PC-3 (cell line): ENCODE measurements around the gene GABARAPL2. TPM values are rescaled to one million over a fixed set of nuclear protein-coding genes. Genes with fewer than 3 reads are reported as not detected.

ENCODE experiments used
- ATAC-seq: fragments of 200-7000 bp; cut with Tn5 transposase; 2 replicates; pipeline ENCODE4 v1.9.1; 2020; ENCODE audit warnings: mild to moderate bottlenecking, moderate library complexity
- BruUV-seq: library from RNA; stranded (reverse); fragments of 400-500 nt; replicated peaks from 2 replicates; lab custom pipeline; 2021; lab: Mats Ljungman, UMichigan
- CTCF ChIA-PET: fragments of 300-600 bp; sonication (Branson Sonifier 250); formaldehyde crosslinking; loops from one replicate; lab custom pipeline; 2022; ENCODE audit warnings: antibody characterized with exemption; lab: Charles Lee
- POLR2A ChIA-PET: fragments of 300-600 bp; sonication (Branson Sonifier 250); formaldehyde crosslinking; loops from one replicate; lab custom pipeline; 2022; ENCODE audit warnings: antibody characterized with exemption; ENCODE audit not compliant: unreplicated experiment; lab: Charles Lee
- DNase-seq: peaks from one replicate; pipeline ENCODE4 v3.0.0-alpha.2; 2015
- H2AFZ ChIP-seq: fragments of 300-600 bp; sonication (generic); 2 replicates; pipeline ENCODE4 v1.6.0; 2016; ENCODE audit warnings: antibody characterized with exemption, low read length
- H3F3A ChIP-seq: fragments of 300-600 bp; sonication (generic); one replicate; pipeline ENCODE4 v1.6.0; 2017; ENCODE audit warnings: antibody characterized with exemption, low read length, control low read depth, mild to moderate bottlenecking; ENCODE audit not compliant: unreplicated experiment
- H3K27ac ChIP-seq: fragments of 300-600 bp; sonication (generic); 2 replicates; pipeline ENCODE4 v1.5.1; 2016; ENCODE audit warnings: mild to moderate bottlenecking, low read length
- H3K27me3 ChIP-seq: fragments of 300-600 bp; sonication (generic); 2 replicates; pipeline ENCODE4 v1.6.1; 2016; ENCODE audit warnings: low read length, mixed read lengths
- H3K36me3 ChIP-seq: fragments of 300-600 bp; sonication (generic); 2 replicates; pipeline ENCODE4 v1.6.1; 2016; ENCODE audit warnings: low read depth, mixed run types, low read length, mixed read lengths
- H3K4me1 ChIP-seq: fragments of 300-600 bp; sonication (generic); 2 replicates; pipeline ENCODE4 v1.5.1; 2016; ENCODE audit warnings: low read length; ENCODE audit not compliant: insufficient read depth
- H3K4me2 ChIP-seq: fragments of 300-600 bp; sonication (generic); 2 replicates; pipeline ENCODE4 v1.6.0; 2016; ENCODE audit warnings: low read length
- H3K4me3 ChIP-seq: fragments of 300-600 bp; sonication (generic); 2 replicates; pipeline ENCODE4 v1.5.1; 2016; ENCODE audit warnings: mild to moderate bottlenecking, low read length, mixed read lengths
- H3K79me2 ChIP-seq: fragments of 300-600 bp; sonication (generic); 2 replicates; pipeline ENCODE4 v1.6.1; 2017; ENCODE audit warnings: low read length, mixed read lengths
- H3K9ac ChIP-seq: fragments of 300-600 bp; sonication (generic); 2 replicates; pipeline ENCODE4 v1.6.0; 2016; ENCODE audit warnings: mild to moderate bottlenecking, low read length
- H3K9me2 ChIP-seq: fragments of 300-600 bp; sonication (generic); replicated peaks from 2 replicates; pipeline ENCODE4 v1.6.1; 2016; ENCODE audit warnings: mixed run types, low read length, mixed read lengths
- H3K9me3 ChIP-seq: fragments of 300-600 bp; sonication (generic); 2 replicates; pipeline ENCODE4 v1.6.1; 2016; ENCODE audit warnings: low read length, mixed read lengths
- H4K20me1 ChIP-seq: fragments of 300-600 bp; sonication (generic); 2 replicates; pipeline ENCODE4 v1.6.1; 2016; ENCODE audit warnings: low read length, mixed read lengths
- EZH2 ChIP-seq: fragments of 300-600 bp; sonication (generic); IDR thresholded peaks from one replicate; pipeline ENCODE4 v1.6.1; 2017; ENCODE audit warnings: antibody characterized with exemption, mild to moderate bottlenecking, low read length; ENCODE audit not compliant: unreplicated experiment
- EZH2phosphoT487 ChIP-seq: fragments of 300-600 bp; sonication (generic); IDR thresholded peaks from 2 replicates; pipeline ENCODE4 v1.6.1; 2018; ENCODE audit warnings: mild to moderate bottlenecking, antibody characterized with exemption, low read length, borderline replicate concordance
- intact Hi-C: fragments of 100-400 bp; cut with micrococcal nuclease; formaldehyde crosslinking; loops from 2 replicates; pipeline ENCODE4 v1.9.0; 2023
- total RNA-seq: library from RNA; depleted of rRNA; stranded (reverse); fragments of >200 nt; gene quantifications from 2 replicates; pipeline ENCODE4 v1.2.3, GENCODE V29; 2014
- TF ChIP-seq, protein P1 (sequence below): fragments of 300-600 bp; sonication (generic); conservative IDR thresholded peaks from 2 replicates; pipeline ENCODE4 v1.5.1; 2017; ENCODE audit warnings: antibody characterized with exemption, low read depth, mild to moderate bottlenecking, low read length

GABARAPL2 gene
- total RNA-seq, 1 experiment from 2014 or later = 24.7 TPM

DNA sequence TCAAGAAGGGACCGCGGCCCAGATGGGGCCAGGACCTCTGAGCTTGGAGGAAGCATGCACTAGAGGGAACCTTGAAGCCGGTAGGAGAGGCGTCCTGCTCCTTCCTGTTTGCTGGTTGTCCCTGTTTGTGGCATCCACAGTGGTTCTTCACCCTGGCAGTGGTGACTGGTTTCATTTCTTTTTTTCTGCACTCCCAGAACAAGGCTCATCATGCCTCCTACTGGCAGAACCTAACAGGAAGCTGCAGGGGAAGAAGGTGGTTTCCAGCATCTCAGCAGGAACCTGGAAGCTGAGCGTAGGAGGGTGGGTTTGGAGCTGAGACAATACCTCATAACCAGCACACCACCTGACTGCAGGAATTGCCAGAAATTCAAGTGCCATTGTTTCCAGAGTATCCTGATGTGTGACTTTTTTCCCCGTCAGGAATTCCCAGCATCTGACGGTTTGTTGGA, 15.9 kb upstream of the GABARAPL2 start:
- POLR2A ChIA-PET = interaction anchor here (0.5 kb wide), 1 partner anchor 33 kb away, joined by 6 read pairs; no protein-coding TSS in a partner anchor
- DNase-seq (peak; percentile 33), ATAC-seq (no peak)
- CTCF ChIA-PET = no interaction called here
- H3K36me3 ChIP-seq = no peaks in the 10 kb centered on the region
- H3K4me2 ChIP-seq = no peak overlapping the region
- H2AFZ ChIP-seq = no peak overlapping the region
- no peak for TF ChIP-seq EZH2
- TF ChIP-seq, protein P1, sequence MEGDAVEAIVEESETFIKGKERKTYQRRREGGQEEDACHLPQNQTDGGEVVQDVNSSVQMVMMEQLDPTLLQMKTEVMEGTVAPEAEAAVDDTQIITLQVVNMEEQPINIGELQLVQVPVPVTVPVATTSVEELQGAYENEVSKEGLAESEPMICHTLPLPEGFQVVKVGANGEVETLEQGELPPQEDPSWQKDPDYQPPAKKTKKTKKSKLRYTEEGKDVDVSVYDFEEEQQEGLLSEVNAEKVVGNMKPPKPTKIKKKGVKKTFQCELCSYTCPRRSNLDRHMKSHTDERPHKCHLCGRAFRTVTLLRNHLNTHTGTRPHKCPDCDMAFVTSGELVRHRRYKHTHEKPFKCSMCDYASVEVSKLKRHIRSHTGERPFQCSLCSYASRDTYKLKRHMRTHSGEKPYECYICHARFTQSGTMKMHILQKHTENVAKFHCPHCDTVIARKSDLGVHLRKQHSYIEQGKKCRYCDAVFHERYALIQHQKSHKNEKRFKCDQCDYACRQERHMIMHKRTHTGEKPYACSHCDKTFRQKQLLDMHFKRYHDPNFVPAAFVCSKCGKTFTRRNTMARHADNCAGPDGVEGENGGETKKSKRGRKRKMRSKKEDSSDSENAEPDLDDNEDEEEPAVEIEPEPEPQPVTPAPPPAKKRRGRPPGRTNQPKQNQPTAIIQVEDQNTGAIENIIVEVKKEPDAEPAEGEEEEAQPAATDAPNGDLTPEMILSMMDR = peak; percentile 47
- H3K9ac ChIP-seq = no peak overlapping the region
- H3K9me2 ChIP-seq = no peaks in the 10 kb centered on the region
- no peaks in the 10 kb centered on the region for H3K27me3 ChIP-seq
- H3K27ac ChIP-seq = no peak overlapping the region
- BruUV-seq = no TSS peak
- no peaks in the 10 kb centered on the region; the same call in 1 of the 2 replicates for H3K79me2 ChIP-seq
- no peaks in the 10 kb centered on the region for H4K20me1 ChIP-seq
- no peaks in the 10 kb centered on the region for H3K4me1 ChIP-seq
- H3K4me3 ChIP-seq = no peak overlapping the region
- intact Hi-C loops = no loop called here
- no peaks in the 10 kb centered on the region for H3F3A ChIP-seq
- H3K9me3 ChIP-seq = no peaks in the 10 kb centered on the region

- no TSS peak for BruUV-seq
- Histone ChIP-seq H3K9me3 (no peaks in the 10 kb centered on the region), H3K27ac (no peak overlapping the region), H3K9me2 (no peaks in the 10 kb centered on the region), H3K4me2 (no peak overlapping the region), H4K20me1 (no peaks in the 10 kb centered on the region), H3K4me3 (no peak overlapping the region), H3K27me3 (no peaks in the 10 kb centered on the region), H3K36me3 (no peaks in the 10 kb centered on the region), H3F3A (no peaks in the 10 kb centered on the region), H3K4me1 (peaks cover 5% of the 10 kb centered on the region; the same call in 1 of the 2 replicates), H3K9ac (no peak overlapping the region), H3K79me2 (no peaks in the 10 kb centered on the region; the same call in 1 of the 2 replicates), H2AFZ (no peak overlapping the region)
- intact Hi-C loops = no loop called here
- CTCF ChIA-PET = no interaction called here
- no peak for DNase-seq
- ATAC-seq = no peak
- POLR2A ChIA-PET = no interaction called here
- TF ChIP-seq EZH2 = no peak
- TF ChIP-seq, protein P1 = no peak
- no peak for TF ChIP-seq EZH2phosphoT487
Observed at GRCh38 chr16:75552951-75553350, 13.2 kb upstream of the GABARAPL2 start.

DNA sequence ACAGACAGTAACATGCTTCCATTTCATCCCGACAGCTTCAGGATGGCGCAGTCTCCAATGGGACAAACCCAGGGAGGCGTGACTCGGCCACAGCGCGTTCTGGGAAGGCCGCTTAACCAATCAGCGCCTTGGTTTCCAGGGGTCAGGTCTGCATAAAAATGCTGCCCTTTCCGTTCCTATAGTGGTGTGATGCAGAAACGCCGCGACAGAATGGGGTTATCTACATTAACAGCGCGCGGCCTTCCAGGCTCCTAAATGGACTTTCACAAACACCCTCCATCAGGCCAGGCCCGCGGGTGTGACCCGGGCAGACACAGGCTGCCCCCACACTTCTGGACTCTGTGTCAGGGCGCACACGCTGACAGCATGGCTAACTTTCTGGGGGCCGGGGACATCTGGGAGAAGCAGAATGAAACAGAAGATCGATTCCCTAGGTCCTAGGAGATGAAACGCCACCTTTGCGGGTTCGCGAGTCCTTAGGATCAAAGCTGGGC, 10.9 kb upstream of the GABARAPL2 start:
- BruUV-seq = TSS peak; percentile 85
- Histone ChIP-seq H3K4me1 (peaks cover 5% of the 10 kb centered on the region; the same call in 1 of the 2 replicates), H3K9ac (peak overlapping the region; percentile 80), H3K27me3 (no peaks in the 10 kb centered on the region), H3K79me2 (no peaks in the 10 kb centered on the region; the same call in 1 of the 2 replicates), H3K27ac (peak overlapping the region; percentile 37), H3K9me2 (no peaks in the 10 kb centered on the region), H3F3A (no peaks in the 10 kb centered on the region), H3K9me3 (no peaks in the 10 kb centered on the region), H3K4me2 (peak overlapping the region; percentile 98), H4K20me1 (no peaks in the 10 kb centered on the region), H2AFZ (peak overlapping the region; percentile 94), H3K36me3 (no peaks in the 10 kb centered on the region), H3K4me3 (peak overlapping the region; percentile 96)
- ChIA-PET POLR2A (interaction anchor here (0.6 to 0.8 kb wide), 2 partner anchors 10 to 277 kb away, joined by 3 read pairs; no protein-coding TSS in a partner anchor), CTCF (interaction anchor here (0.6 to 0.8 kb wide), 2 partner anchors 84 to 428 kb away, joined by 3 read pairs; no protein-coding TSS in a partner anchor)
- TF ChIP-seq, protein P1 = no peak
- no peak for TF ChIP-seq EZH2
- no peak for TF ChIP-seq EZH2phosphoT487
- peak; percentile 88 for DNase-seq
- ATAC-seq = peak; percentile 90
- intact Hi-C loops = loop anchor here (5.0 kb wide), 2 partner anchors 67 to 92 kb away; partner anchors contain the start of genes ADAT1, KARS1 and TERF2IP
